ENCODE data around the gene PCSK7.
A peak's percentile ranks its signal among the peaks of the same experiment; 100 is the strongest.

PCSK7 gene

DNA sequence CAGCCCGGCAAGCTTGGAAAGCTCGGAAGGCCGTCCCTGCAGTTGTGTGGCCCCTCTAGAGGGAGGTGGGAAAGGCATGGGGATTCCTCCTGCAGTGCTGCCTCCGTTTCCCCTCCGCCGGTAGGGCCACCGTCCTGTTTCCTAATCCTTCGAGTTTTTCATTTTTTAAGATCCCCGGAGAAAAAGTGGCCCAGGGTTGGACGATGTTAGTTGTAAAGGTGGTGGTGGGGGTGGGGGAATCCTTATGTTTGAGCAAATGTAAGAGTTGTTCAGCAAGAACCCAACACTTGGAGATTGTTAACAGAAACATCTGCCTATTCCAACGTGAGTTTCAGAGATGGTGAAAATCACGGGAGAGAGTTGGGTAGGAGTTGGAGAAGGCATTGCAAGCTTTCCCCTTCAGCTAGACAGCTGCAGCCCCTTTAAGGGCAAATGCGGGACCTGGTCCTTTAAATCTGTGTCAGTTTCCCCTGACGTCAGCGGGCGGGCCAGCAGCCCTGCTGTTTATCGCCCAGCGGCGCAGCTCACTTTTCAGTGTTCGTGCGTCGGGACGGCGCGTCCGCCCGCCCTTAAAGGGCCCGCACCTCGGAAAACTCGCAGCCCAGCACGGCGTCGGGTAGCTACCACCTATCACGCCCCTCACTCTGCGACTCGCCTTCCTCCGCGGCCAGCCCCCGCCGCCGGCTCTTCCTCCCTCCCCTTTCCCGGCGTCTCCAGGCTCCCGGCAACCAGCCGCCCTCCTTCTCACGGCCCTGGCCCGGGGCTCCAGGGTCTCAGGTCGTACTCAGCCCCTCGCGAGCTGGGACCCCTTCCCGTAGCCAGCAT, 53.5 kb downstream of the PCSK7 start, which contains the start of gene SIDT2:
Gene SIDT2 (plus strand): TSS at position 534 of the 825 bp plus-strand sequence. CDS start 521 bp downstream, outside the sequence.
- DNase-seq, result peak; percentile 96
- no peaks in the 10 kb centered on the region for H3K9me3 ChIP-seq
- peaks cover 3% of the 10 kb centered on the region; the same call in 1 of the 2 replicates for H3K36me3 ChIP-seq
- TF ChIP-seq CTCF (IDR thresholded peaks at IDR 0.05; ENCODE audit: low read depth, low read length), result no peak
- peaks cover 11% of the 10 kb centered on the region for H3K4me1 ChIP-seq
- H3K27me3 ChIP-seq, result no peaks in the 10 kb centered on the region
- H3K4me3 ChIP-seq (ENCODE audit: low read depth, low read length), result peak within 1 kb of the TSS; percentile 90

DNA sequence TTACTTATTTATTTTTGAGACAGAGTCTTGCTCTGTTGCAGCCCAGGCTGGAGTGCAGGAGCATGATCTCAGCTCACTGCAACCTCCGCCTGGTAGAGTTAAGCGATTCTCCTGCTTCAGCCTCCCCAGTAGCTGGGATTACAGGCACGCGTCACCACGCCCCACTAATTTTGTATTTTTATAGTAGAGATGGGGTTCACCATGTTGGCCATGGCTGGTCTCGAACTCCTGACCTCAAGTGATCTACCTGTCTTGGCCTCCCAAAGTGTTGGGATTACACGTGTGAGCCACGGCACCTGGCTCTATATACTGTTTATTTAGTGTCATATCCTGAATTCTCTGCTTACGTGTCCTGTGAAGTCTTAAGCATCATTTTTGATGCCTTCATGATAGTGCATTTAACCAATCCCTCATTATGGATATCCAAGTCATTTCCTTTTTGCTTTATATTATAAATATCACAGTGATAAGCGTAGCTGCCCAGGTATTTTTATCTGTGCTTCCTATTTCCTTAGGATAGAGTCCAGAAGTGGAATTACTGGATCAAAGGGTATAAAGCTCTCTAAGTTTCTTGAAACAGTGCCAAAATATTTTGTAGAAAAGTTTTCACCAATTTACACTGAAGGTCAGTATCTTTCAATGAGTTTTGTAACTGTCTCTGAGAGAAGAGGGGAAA, 54.2 kb downstream of the PCSK7 start:
- Histone ChIP-seq H3K4me1 (peaks cover 19% of the 10 kb centered on the region), H3K9me3 (no peaks in the 10 kb centered on the region), H3K4me3 (ENCODE audit: low read depth, low read length) (peak overlapping the region; percentile 90), H3K27me3 (no peaks in the 10 kb centered on the region), H3K36me3 (peaks cover 3% of the 10 kb centered on the region; the same call in 1 of the 2 replicates)
- DNase-seq, result no peak
- no peak for TF ChIP-seq CTCF (IDR thresholded peaks at IDR 0.05; ENCODE audit: low read depth, low read length)

- Histone ChIP-seq H3K9me3 (no peaks in the 10 kb centered on the region), H3K36me3 (peaks cover 8% of the 10 kb centered on the region), H3K4me1 (peaks cover 26% of the 10 kb centered on the region), H3K4me3 (ENCODE audit: low read depth, low read length) (no peak overlapping the region), H3K27me3 (no peaks in the 10 kb centered on the region)
- DNase-seq, result no peak
- no peak for TF ChIP-seq CTCF (IDR thresholded peaks at IDR 0.05; ENCODE audit: low read depth, low read length)
Observed at GRCh38 chr11:117176186-117176585, 55.7 kb downstream of the PCSK7 start.

- Histone ChIP-seq H3K4me1 (peaks cover 22% of the 10 kb centered on the region), H3K36me3 (peaks cover 12% of the 10 kb centered on the region), H3K4me3 (ENCODE audit: low read depth, low read length) (no peak overlapping the region), H3K9me3 (no peaks in the 10 kb centered on the region), H3K27me3 (no peaks in the 10 kb centered on the region)
- no peak for TF ChIP-seq CTCF (IDR thresholded peaks at IDR 0.05; ENCODE audit: low read depth, low read length)
- DNase-seq, result no peak
Observed at GRCh38 chr11:117175781-117176180, 56.1 kb downstream of the PCSK7 start.

DNA sequence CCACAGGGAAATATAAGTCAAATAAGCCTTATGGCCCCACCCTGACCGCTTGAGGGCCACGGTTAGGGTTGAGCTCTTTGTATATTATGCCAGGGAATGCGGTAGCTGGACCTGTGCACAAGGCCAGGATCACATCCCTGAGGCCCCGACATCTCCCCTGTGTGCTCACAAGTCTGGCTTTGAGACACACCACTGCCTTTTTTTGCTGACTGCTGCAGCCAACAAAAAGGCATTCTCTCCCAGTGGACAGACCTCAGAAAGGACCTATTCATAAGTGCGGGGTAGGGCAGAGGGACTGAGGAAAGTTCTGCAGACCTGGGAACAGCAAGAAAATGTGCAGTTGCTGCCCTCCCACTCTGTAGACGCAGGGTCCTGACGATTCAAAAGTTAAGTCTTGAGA, 56.8 kb downstream of the PCSK7 start:
- no peaks in the 10 kb centered on the region for H3K27me3 ChIP-seq
- DNase-seq, result no peak
- H3K4me1 ChIP-seq, result peaks cover 19% of the 10 kb centered on the region
- H3K4me3 ChIP-seq (ENCODE audit: low read depth, low read length), result no peak overlapping the region
- TF ChIP-seq CTCF (IDR thresholded peaks at IDR 0.05; ENCODE audit: low read depth, low read length), result no peak
- no peaks in the 10 kb centered on the region for H3K9me3 ChIP-seq
- peaks cover 16% of the 10 kb centered on the region for H3K36me3 ChIP-seq
